Caco-2 (cell line): Measurements from ENCODE around the gene RAB40B. TPM values are rescaled to one million over a fixed set of nuclear protein-coding genes. Genes with fewer than 3 reads are reported as not detected.

ENCODE experiments used
- BruUV-seq: library from RNA; stranded (reverse); fragments of 400-500 nt; replicated peaks from 2 replicates; lab custom pipeline; 2021; lab: Mats Ljungman, UMichigan
- CTCF ChIA-PET: fragments of 300-600 bp; sonication (Branson Sonifier 250); formaldehyde crosslinking; loops from one replicate; lab custom pipeline; 2022; ENCODE audit warnings: antibody characterized with exemption; lab: Charles Lee
- POLR2A ChIA-PET: fragments of 300-600 bp; sonication (Branson Sonifier 250); formaldehyde crosslinking; loops from one replicate; lab custom pipeline; 2022; ENCODE audit warnings: antibody characterized with exemption; lab: Charles Lee
- DNase-seq, 2 experiments: peaks; one replicate each; pipeline versions ENCODE4 v3.0.0 to v3.0.0-alpha.2; 2020 to 2022
- H3K27me3 ChIP-seq: replicated peaks from 2 replicates; pipeline ENCODE4 v1.6.0; 2011; ENCODE audit warnings: low read length; ENCODE audit not compliant: control insufficient read depth, insufficient read depth
- H3K36me3 ChIP-seq: 2 replicates; pipeline ENCODE4 v1.5.1; 2011; ENCODE audit warnings: low read length; ENCODE audit not compliant: control insufficient read depth, insufficient read depth
- H3K4me1 ChIP-seq: fragments of 250-450 bp; sonication (Bioruptor Pico); 2 replicates; pipeline ENCODE4 v1.5.1; 2020; ENCODE audit warnings: mild to moderate bottlenecking
- H3K4me3 ChIP-seq: 2 replicates; pipeline ENCODE4 v1.5.1; 2011; ENCODE audit warnings: low read depth, mild to moderate bottlenecking, control low read depth, low read length
- H3K9me3 ChIP-seq: fragments of 250-450 bp; sonication (Bioruptor Pico); 2 replicates; pipeline ENCODE4 v1.5.1; 2020; ENCODE audit warnings: mild to moderate bottlenecking, moderate library complexity
- H3K27ac Mint-ChIP-seq: one replicate; pipeline ENCODE4 v1.8.0; 2022; ENCODE audit warnings: mixed read lengths; ENCODE audit not compliant: unreplicated experiment
- H3K27me3 Mint-ChIP-seq: one replicate; pipeline ENCODE4 v1.8.0; 2022; ENCODE audit warnings: mixed read lengths; ENCODE audit not compliant: insufficient read depth, unreplicated experiment
- H3K36me3 Mint-ChIP-seq: one replicate; pipeline ENCODE4 v1.8.0; 2022; ENCODE audit warnings: mild to moderate bottlenecking, mixed read lengths; ENCODE audit not compliant: insufficient read depth, unreplicated experiment
- H3K4me1 Mint-ChIP-seq: one replicate; pipeline ENCODE4 v1.8.0; 2022; ENCODE audit warnings: low read depth, mixed read lengths; ENCODE audit not compliant: unreplicated experiment
- H3K4me3 Mint-ChIP-seq: one replicate; pipeline ENCODE4 v1.8.0; 2022; ENCODE audit warnings: mild to moderate bottlenecking, moderate library complexity, mixed read lengths; ENCODE audit not compliant: unreplicated experiment
- H3K9me3 Mint-ChIP-seq: one replicate; pipeline ENCODE4 v1.8.0; 2022; ENCODE audit warnings: mixed read lengths; ENCODE audit not compliant: unreplicated experiment
- intact Hi-C: fragments of 100-400 bp; cut with micrococcal nuclease; formaldehyde crosslinking; loops from one replicate; pipeline ENCODE4 v1.10.0; 2022; ENCODE audit not compliant: unreplicated experiment
- total RNA-seq: library from RNA; stranded (reverse); gene quantifications from 2 replicates; pipeline ENCODE4 v1.2.3, GENCODE V29; 2022
- TF ChIP-seq, protein P1 (sequence below), 2 experiments: fragments of 200-600 bp in 1 of 2; IDR thresholded peaks; 1 replicate in 1 of 2; 2 replicates in 1 of 2; pipeline versions ENCODE4 v1.5.1 to v1.8.0; 2011 to 2022; ENCODE audit warnings: antibody characterized with exemption in 1 of 2, control low read depth in 1 of 2, inconsistent platforms in 1 of 2, low read depth in 1 of 2, low read length in 1 of 2, mild to moderate bottlenecking in 1 of 2, moderate library complexity in 1 of 2; ENCODE audit not compliant: insufficient read depth in 1 of 2, severe bottlenecking in 1 of 2, unreplicated experiment in 1 of 2

The RAB40B gene
- total RNA-seq, 1 experiment from 2014 or later: 8.8 TPM

DNA sequence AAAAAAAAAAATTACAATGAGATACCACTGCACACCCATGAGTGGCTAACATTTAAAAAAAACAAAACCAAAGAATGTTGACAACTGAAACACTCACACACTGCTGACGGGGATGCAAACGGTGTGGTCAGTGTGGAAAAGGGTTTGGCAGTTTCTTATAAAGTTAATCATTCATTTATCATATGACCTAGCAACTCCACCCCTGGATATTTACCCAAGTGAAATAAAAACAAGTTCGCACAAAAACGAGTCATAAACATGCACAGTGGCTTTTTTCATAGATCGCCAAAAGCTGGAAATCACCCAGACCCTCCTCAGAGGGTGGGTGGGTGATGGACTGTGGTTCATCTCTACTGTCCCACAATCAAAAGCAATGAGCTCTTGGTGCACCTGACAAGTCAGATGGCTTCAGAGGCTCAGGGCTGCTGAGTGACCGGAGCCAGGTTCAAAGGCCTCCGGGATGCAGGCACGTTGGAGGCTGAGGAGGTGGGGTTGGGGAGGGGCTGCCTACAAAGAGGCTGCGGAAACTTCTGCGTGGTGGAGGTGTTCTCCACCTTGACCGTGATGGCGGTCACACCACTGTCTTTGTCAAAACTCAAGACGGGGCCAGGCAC, 14.2 kb downstream of the RAB40B start:
- no peak for DNase-seq
- H3K27ac Mint-ChIP-seq: no peak overlapping the region
- ChIA-PET CTCF (interaction anchor here (0.6 kb wide), 1 partner anchor 356 kb away, joined by 3 read pairs; no protein-coding TSS in a partner anchor), POLR2A (no interaction called here)
- Histone ChIP-seq H3K36me3 (no peaks in the 10 kb centered on the region), H3K4me3 (no peak overlapping the region), H3K4me1 (no peaks in the 10 kb centered on the region), H3K9me3 (peaks cover 19% of the 10 kb centered on the region), H3K27me3 (no peaks in the 10 kb centered on the region)
- H3K4me3 Mint-ChIP-seq: no peak overlapping the region
- TF ChIP-seq, protein P1, sequence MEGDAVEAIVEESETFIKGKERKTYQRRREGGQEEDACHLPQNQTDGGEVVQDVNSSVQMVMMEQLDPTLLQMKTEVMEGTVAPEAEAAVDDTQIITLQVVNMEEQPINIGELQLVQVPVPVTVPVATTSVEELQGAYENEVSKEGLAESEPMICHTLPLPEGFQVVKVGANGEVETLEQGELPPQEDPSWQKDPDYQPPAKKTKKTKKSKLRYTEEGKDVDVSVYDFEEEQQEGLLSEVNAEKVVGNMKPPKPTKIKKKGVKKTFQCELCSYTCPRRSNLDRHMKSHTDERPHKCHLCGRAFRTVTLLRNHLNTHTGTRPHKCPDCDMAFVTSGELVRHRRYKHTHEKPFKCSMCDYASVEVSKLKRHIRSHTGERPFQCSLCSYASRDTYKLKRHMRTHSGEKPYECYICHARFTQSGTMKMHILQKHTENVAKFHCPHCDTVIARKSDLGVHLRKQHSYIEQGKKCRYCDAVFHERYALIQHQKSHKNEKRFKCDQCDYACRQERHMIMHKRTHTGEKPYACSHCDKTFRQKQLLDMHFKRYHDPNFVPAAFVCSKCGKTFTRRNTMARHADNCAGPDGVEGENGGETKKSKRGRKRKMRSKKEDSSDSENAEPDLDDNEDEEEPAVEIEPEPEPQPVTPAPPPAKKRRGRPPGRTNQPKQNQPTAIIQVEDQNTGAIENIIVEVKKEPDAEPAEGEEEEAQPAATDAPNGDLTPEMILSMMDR (IDR thresholded peaks at IDR 0.05; ENCODE audit: insufficient read depth in 1 of 2, low read depth in 1 of 2, low read length in 1 of 2, severe bottlenecking in 1 of 2, unreplicated experiment in 1 of 2): no peak
- no TSS peak for BruUV-seq
- no peaks in the 10 kb centered on the region for H3K4me1 Mint-ChIP-seq
- peaks cover 9% of the 10 kb centered on the region for H3K9me3 Mint-ChIP-seq
- no peaks in the 10 kb centered on the region for H3K27me3 Mint-ChIP-seq
- no peaks in the 10 kb centered on the region for H3K36me3 Mint-ChIP-seq
- intact Hi-C loops: no loop called here

DNA sequence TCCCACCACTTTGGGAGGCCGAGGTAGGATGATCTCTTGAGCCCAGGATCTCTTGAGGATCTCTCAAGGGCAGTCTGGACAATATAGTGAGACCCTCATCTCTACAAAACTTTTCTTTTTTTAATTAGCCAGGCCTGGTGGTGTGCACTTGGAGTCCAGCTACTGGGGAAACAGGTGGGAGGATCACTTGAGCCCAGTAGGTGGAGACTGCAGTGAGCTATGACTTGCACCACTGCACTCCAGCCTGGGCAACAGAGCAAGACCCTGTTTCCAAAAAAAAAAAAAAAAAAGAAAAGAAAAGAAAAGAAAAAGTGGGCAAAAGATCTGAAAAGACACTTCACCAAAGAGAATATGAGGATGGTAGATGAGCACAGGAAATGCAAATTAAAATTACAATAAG, 15.0 kb downstream of the RAB40B start:
- Histone ChIP-seq H3K27me3 (no peaks in the 10 kb centered on the region), H3K4me3 (no peak overlapping the region), H3K4me1 (no peaks in the 10 kb centered on the region), H3K9me3 (peaks cover 19% of the 10 kb centered on the region), H3K36me3 (no peaks in the 10 kb centered on the region)
- Mint-ChIP-seq H3K27ac (no peak overlapping the region), H3K4me3 (no peak overlapping the region), H3K4me1 (no peaks in the 10 kb centered on the region), H3K36me3 (no peaks in the 10 kb centered on the region), H3K27me3 (no peaks in the 10 kb centered on the region), H3K9me3 (peaks cover 9% of the 10 kb centered on the region)
- intact Hi-C loops: no loop called here
- DNase-seq: no peak
- TF ChIP-seq, protein P1 (IDR thresholded peaks at IDR 0.05; ENCODE audit: insufficient read depth in 1 of 2, low read depth in 1 of 2, low read length in 1 of 2, severe bottlenecking in 1 of 2, unreplicated experiment in 1 of 2): no peak
- no TSS peak for BruUV-seq
- POLR2A ChIA-PET: interaction anchor here (0.5 kb wide), 1 partner anchor 33 kb away, joined by 4 read pairs; the partner anchor contains the start of gene FN3KRP
- CTCF ChIA-PET: no interaction called here

DNA sequence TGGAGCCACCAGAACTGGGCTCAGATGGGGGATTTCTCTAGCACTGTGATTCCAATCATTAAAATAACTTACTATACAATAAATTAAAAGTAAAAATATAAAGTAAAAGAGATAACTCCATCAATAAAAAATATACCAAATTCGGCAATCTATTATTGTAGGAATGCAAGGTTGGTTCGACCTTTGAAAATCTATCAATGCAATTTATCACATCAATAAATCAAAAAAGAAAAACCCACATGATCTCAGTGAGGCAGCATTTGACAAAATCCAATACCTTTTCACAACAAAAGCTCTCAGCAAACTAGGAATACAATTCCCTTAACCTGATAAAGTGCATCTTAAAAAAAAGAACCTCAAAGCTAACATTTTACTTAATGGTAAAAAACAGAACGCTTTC, 17.0 kb downstream of the RAB40B start:
- peaks cover 19% of the 10 kb centered on the region for H3K9me3 ChIP-seq
- intact Hi-C loops: no loop called here
- no peaks in the 10 kb centered on the region for H3K36me3 ChIP-seq
- Mint-ChIP-seq H3K27ac (no peak overlapping the region), H3K4me3 (no peak overlapping the region), H3K9me3 (peaks cover 9% of the 10 kb centered on the region), H3K4me1 (no peaks in the 10 kb centered on the region), H3K36me3 (no peaks in the 10 kb centered on the region), H3K27me3 (no peaks in the 10 kb centered on the region)
- no peak overlapping the region for H3K4me3 ChIP-seq
- no peak for DNase-seq
- BruUV-seq: no TSS peak
- no peaks in the 10 kb centered on the region for H3K4me1 ChIP-seq
- no peaks in the 10 kb centered on the region for H3K27me3 ChIP-seq
- CTCF ChIA-PET: no interaction called here
- TF ChIP-seq, protein P1 (IDR thresholded peaks at IDR 0.05; ENCODE audit: insufficient read depth in 1 of 2, low read depth in 1 of 2, low read length in 1 of 2, severe bottlenecking in 1 of 2, unreplicated experiment in 1 of 2): no peak
- POLR2A ChIA-PET: no interaction called here
